GM19467 (cell line): Measurements from ENCODE around the gene LMO4.

Source experiments
- ATAC-seq: cut with Tn5 transposase; IDR thresholded peaks from one replicate; pipeline ENCODE4 v1.9.1; 2021; ENCODE audit warnings: mild to moderate bottlenecking, moderate library complexity; ENCODE audit not compliant: unreplicated experiment

The LMO4 gene

DNA sequence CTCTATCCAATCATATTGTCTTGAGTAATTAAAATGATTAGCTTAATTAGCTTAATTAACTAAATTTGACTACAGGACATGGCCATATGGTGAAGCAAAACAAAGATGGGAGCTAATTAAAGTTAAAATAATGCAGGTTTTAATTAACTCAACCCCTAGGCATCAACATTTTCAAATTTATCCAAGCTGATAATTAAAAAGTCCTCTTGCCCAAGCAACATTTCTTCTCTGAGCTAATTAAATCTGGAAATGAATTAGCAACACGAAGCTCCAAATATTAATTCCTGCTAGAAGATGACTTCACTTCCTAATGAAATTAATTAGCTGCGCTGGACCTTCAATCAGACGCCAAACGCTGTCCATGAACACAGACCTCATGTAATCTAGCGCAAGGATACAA lies 27.9 kb downstream of the LMO4 start:
- no peak for ATAC-seq

- no peak for ATAC-seq
These were observed 29.5 kb downstream of the LMO4 start for GRCh38 chr1:87358219-87358618.

GRCh38 chr1:87359586-87359985 lies 30.9 kb downstream of the LMO4 start:
- no peak for ATAC-seq

GRCh38 chr1:87362063-87362833 lies 33.6 kb downstream of the LMO4 start:
- ATAC-seq, result no peak

DNA sequence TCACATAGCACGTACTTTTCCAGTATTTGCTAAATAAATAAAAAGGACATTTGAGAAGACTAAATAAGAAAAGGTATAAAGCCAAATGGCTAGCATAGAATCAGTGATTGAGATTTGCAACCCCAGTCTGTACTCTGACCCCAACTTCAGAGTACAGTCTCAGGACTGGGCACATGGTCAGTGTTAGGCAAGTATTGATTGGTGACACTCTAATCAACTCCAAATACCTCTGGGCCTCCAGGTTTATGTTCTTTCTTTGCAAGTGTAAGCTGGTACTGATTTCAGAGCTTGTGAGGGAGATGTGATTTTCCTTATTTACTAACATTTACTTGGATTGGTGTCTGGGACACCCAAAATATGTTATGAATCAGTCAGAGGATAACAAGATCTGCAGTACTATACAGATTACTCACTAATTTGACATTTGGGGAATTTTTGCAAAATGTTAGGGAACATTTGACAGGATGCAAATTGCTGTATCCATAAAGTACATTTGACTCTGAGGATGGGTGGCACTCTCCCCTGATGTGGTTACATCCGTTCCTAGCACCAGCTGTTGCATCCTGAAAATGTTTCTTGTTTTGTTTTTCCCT lies 34.2 kb downstream of the LMO4 start:
- ATAC-seq, result no peak

- no peak for ATAC-seq
These were observed 38.9 kb downstream of the LMO4 start for GRCh38 chr1:87367549-87367948.

DNA sequence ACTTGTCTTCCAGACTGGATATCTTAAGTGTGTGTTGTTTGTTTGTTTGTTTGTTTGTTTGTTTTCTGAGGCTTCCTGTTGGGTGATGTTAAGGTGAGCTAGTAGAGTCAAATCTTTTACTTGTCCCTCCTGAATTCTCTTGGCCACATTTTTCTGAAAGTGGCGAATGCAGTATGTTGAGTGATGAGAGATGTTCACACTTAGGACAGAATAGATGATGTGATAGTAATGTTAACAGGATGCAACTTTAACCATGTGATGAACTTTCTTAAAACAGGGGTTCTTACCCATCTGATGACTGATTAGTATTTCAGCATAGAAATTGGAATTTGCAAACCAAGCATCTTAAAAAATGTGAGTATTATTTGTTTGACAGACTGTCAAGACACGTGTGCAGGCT lies 40.2 kb downstream of the LMO4 start:
- no peak for ATAC-seq

GRCh38 chr1:87369736-87370478 lies 41.2 kb downstream of the LMO4 start:
- no peak for ATAC-seq

DNA sequence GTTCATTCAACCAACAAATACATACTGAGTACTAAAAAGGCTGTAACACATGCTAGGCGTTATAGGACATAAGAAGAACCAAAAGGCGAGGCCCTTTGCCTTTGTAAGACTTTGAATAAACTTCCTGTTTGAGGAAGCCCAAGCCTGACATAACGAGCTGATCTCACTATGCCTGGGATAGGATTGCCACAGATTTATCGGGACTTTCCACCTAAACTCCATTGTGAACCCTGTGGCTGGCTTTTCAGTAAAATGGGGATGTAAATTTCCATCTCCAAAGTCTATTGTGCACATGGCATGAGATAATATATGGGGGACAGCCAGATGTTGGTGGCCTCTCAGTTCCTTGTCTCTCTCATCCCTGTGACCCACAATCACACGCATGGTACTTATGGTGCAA lies 41.9 kb downstream of the LMO4 start:
- no peak for ATAC-seq

- no peak for ATAC-seq
These were observed 50.6 kb downstream of the LMO4 start for GRCh38 chr1:87379306-87379705.

DNA sequence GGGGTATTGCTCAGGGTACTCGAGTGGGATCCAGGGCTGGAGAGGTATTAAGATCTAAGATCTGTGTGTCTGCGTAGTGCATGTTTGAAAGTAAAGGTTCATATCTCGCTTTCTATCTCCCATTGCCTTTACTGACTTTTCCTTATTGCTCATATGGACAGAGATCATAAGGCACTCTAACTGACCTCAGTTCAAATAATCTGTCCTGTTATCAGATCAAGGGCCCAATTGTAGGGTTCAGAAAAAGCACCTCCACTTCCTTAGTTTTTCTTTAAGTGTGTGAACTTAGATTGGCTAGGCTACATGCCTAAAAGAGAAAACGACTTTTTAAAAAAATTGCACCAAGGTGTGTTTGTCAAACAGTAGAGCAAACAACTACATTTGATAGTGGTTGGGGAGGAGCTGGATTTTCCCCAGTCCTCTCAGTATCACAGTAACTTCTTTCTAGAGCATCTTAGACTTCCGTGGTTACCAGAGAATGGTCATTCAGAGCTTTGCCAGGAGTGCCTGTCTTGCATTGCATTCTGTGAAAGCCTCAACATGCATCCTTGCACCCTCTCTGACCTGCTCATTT lies 57.6 kb downstream of the LMO4 start:
- ATAC-seq, result no peak

GRCh38 chr1:87388411-87388810 lies 59.7 kb downstream of the LMO4 start:
- ATAC-seq, result no peak

DNA sequence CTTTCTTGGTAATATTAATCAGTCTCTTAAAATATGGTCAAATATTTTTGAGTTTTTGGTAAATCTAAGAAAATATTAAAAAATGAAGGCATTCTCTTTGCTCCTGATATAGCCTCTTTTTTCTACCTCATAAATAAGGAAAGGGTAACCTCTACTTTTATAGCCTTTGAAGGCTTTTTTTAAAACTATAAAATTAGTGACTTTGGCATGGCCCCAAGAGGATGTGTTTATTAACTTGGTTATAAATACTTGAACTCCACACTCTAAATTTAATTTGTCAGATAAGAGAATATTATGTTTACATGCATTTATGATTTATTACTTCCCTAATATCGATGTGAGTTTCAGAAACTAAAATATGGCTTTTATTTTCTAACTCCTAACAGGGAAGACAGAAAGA lies 60.3 kb downstream of the LMO4 start:
- no peak for ATAC-seq

DNA sequence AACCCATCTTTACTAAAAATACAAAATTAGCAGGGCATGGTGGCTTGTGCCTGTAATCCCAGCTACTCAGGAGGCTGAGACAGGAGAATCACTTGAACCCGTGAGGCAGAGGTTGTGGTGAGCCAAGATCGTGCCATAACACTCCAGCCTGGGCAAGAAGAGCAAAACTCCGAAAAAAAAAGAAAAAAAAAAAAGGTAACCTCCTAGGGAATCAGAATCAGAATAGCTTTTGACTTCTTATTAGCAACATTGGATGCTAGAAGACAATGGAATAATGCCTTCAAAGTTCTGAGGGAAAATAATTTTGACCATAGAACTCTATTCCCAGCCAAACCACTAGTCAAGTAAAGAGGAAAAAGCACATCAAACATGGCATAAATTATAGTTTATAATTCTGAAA lies 60.9 kb downstream of the LMO4 start:
- ATAC-seq, result no peak

GRCh38 chr1:87392248-87393192 lies 63.8 kb downstream of the LMO4 start:
- no peak for ATAC-seq

DNA sequence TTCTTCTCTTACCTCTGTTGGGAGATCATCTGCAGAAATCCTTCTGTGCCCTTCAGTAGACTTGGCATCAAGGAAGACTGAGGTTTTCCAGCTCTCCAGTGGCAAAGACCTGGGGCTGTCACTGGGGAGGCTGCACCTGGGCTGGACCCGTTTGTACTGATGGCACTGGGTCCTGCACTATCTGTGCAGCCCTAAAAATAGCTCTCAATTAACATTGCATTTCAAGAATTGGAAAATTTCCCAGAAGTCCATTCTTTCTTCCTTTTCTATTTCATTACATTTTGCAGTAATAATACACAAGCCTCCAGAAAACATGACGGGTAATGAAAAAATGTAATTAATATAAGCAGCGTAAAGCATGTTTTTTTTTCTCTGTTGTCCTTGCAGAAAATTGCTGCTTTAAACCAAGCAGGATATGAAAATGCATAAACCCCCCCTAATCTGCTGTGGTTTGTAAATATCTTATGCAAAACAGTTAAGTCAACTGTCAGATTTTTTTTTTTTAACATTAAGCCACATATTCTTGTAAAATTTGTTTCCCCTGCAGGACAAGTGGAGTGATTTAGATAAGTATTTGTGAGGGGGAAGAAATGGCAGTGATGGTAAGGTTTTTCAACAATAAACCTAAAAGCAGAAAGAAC lies 64.9 kb downstream of the LMO4 start:
- no peak for ATAC-seq

DNA sequence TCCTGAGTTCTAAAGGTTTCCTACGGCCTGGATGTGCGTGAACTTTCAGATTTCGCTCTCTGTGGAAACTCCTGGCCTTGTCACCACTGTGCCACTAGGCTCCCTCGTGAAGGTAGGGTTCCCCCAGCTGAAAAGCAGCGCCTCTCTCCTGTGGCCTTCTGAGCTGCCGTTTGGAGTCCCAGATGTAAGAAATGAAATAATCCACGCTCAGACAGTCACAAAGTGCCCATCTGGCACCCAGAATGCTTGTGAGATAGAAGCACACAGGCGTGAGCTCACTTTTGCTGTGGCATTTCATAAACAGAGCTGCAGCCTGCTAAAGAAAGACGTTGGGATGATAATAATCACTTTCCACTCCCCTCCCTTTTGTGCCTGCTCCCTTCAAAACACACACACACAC lies 65.8 kb downstream of the LMO4 start:
- ATAC-seq, result no peak

- ATAC-seq, result no peak
These were observed 66.3 kb downstream of the LMO4 start for GRCh38 chr1:87394982-87395381.
